ENCODE results near the gene VWA1. TPM values are rescaled to one million over a fixed set of nuclear protein-coding genes. Genes with fewer than 3 reads are reported as not detected.
"Not testable (repeated sequence)": the region's sequence is repeated elsewhere in the genome, so short reads cannot be mapped to it uniquely, and the experiment has no call there.

The VWA1 gene
- total and polyA plus RNA-seq, 2 donors, result 5.1 to 16.8 TPM

GRCh38 chr1:1470626-1471388 lies 35.3 kb downstream of the VWA1 start:
- H3K36me3 ChIP-seq (ENCODE audit: control insufficient read depth in 2 of 2, insufficient read depth in 2 of 2, low read length in 1 of 2), result no peaks in the 10 kb centered on the region
- H3K4me3 ChIP-seq (ENCODE audit: low read length in 2 of 2), result peak overlapping the region; percentile 76 to 89
- H3K27me3 ChIP-seq (ENCODE audit: control insufficient read depth in 2 of 2, insufficient read depth in 1 of 2, low read length in 1 of 2), result no peaks in the 10 kb centered on the region
- no peaks in the 10 kb centered on the region for H3K9me3 ChIP-seq (ENCODE audit: control insufficient read depth in 2 of 2, insufficient read depth in 1 of 2, low read length in 1 of 2)
- H3K27ac ChIP-seq (ENCODE audit: low read depth in 1 of 2, low read length in 1 of 2), result peak overlapping the region; percentile 77 to 84
- H3K4me1 ChIP-seq (ENCODE audit: control insufficient read depth in 2 of 2, insufficient read depth in 2 of 2, low read length in 2 of 2), result peaks cover 8 to 14% of the 10 kb centered on the region in 2 donors
- WGBS, result 30% methylated on average over 16 of the region's 16 CpGs
- DNase-seq (ENCODE audit: low read depth in 6 of 9, low spot score in 9 of 9), result peak in 5 of 9 donors; percentile 0 to 26 (median 2)

GRCh38 chr1:1471389-1472052 lies 36.0 kb downstream of the VWA1 start, which contains the start of gene ATAD3B:
ATAD3B (plus strand) TSS chr1:1471765; CDS start chr1:1471885, 120 bp downstream.
- H3K27me3 ChIP-seq (ENCODE audit: control insufficient read depth in 2 of 2, insufficient read depth in 1 of 2, low read length in 1 of 2), result no peaks in the 10 kb centered on the region
- peak within 1 kb of the TSS; percentile 76 to 89 for H3K4me3 ChIP-seq (ENCODE audit: low read length in 2 of 2)
- peak within 1 kb of the TSS; percentile 77 to 84 for H3K27ac ChIP-seq (ENCODE audit: low read depth in 1 of 2, low read length in 1 of 2)
- H3K4me1 ChIP-seq (ENCODE audit: control insufficient read depth in 2 of 2, insufficient read depth in 2 of 2, low read length in 2 of 2), result peaks cover 8 to 14% of the 10 kb centered on the region in 2 donors
- no peaks in the 10 kb centered on the region for H3K36me3 ChIP-seq (ENCODE audit: control insufficient read depth in 2 of 2, insufficient read depth in 2 of 2, low read length in 1 of 2)
- DNase-seq (ENCODE audit: low read depth in 6 of 9, low spot score in 9 of 9), result peak; percentile 74 to 93 (median 83)
- H3K9me3 ChIP-seq (ENCODE audit: control insufficient read depth in 2 of 2, insufficient read depth in 1 of 2, low read length in 1 of 2), result no peaks in the 10 kb centered on the region
- under 1% methylated on average over 87 of the region's 87 CpGs for WGBS

GRCh38 chr1:1472053-1472876 lies 36.8 kb downstream of the VWA1 start:
- 6% methylated on average over 51 of the region's 65 CpGs for WGBS
- not testable (repeated sequence) for H3K36me3 ChIP-seq (ENCODE audit: control insufficient read depth in 2 of 2, insufficient read depth in 2 of 2, low read length in 1 of 2); H3K27ac ChIP-seq (ENCODE audit: low read depth in 1 of 2, low read length in 1 of 2); H3K9me3 ChIP-seq (ENCODE audit: control insufficient read depth in 2 of 2, insufficient read depth in 1 of 2, low read length in 1 of 2); H3K27me3 ChIP-seq (ENCODE audit: control insufficient read depth in 2 of 2, insufficient read depth in 1 of 2, low read length in 1 of 2)
- Histone ChIP-seq H3K4me1 (ENCODE audit: control insufficient read depth in 2 of 2, insufficient read depth in 2 of 2, low read length in 2 of 2) (peaks cover 8 to 14% of the 10 kb centered on the region in 2 donors), H3K4me3 (ENCODE audit: low read length in 2 of 2) (peak overlapping the region; percentile 47 to 89)
- DNase-seq (ENCODE audit: low read depth in 6 of 9, low spot score in 9 of 9), result peak in 1 of 9 donors; percentile 6

GRCh38 chr1:1476011-1476410 lies 40.5 kb downstream of the VWA1 start:
- H3K4me3 ChIP-seq (ENCODE audit: low read length in 2 of 2); H3K27ac ChIP-seq (ENCODE audit: low read depth in 1 of 2, low read length in 1 of 2); DNase-seq (ENCODE audit: low read depth in 6 of 9, low spot score in 9 of 9); H3K27me3 ChIP-seq (ENCODE audit: control insufficient read depth in 2 of 2, insufficient read depth in 1 of 2, low read length in 1 of 2); H3K4me1 ChIP-seq (ENCODE audit: control insufficient read depth in 2 of 2, insufficient read depth in 2 of 2, low read length in 2 of 2); H3K9me3 ChIP-seq (ENCODE audit: control insufficient read depth in 2 of 2, insufficient read depth in 1 of 2, low read length in 1 of 2): not testable (repeated sequence)
- WGBS, result 84% methylated on average over 15 of the region's 17 CpGs
- H3K36me3 ChIP-seq (ENCODE audit: control insufficient read depth in 2 of 2, insufficient read depth in 2 of 2, low read length in 1 of 2), result peaks cover 20 to 32% of the 10 kb centered on the region in 2 donors

GRCh38 chr1:1477206-1477605 lies 41.7 kb downstream of the VWA1 start:
- peaks cover 5 to 7% of the 10 kb centered on the region in 2 donors for H3K4me1 ChIP-seq (ENCODE audit: control insufficient read depth in 2 of 2, insufficient read depth in 2 of 2, low read length in 2 of 2)
- H3K9me3 ChIP-seq (ENCODE audit: control insufficient read depth in 2 of 2, insufficient read depth in 1 of 2, low read length in 1 of 2), result no peaks in the 10 kb centered on the region
- WGBS, result 98% methylated on average over 22 of the region's 22 CpGs
- no peaks in the 10 kb centered on the region for H3K27me3 ChIP-seq (ENCODE audit: control insufficient read depth in 2 of 2, insufficient read depth in 1 of 2, low read length in 1 of 2)
- no peak overlapping the region for H3K4me3 ChIP-seq (ENCODE audit: low read length in 2 of 2)
- no peak for DNase-seq (ENCODE audit: low read depth in 6 of 9, low spot score in 9 of 9)
- H3K36me3 ChIP-seq (ENCODE audit: control insufficient read depth in 2 of 2, insufficient read depth in 2 of 2, low read length in 1 of 2), result peaks cover 21 to 33% of the 10 kb centered on the region in 2 donors
- no peak overlapping the region for H3K27ac ChIP-seq (ENCODE audit: low read depth in 1 of 2, low read length in 1 of 2)

GRCh38 chr1:1479547-1480487 lies 44.3 kb downstream of the VWA1 start:
- Histone ChIP-seq H3K27me3 (ENCODE audit: control insufficient read depth in 2 of 2, insufficient read depth in 1 of 2, low read length in 1 of 2) (no peaks in the 10 kb centered on the region), H3K4me1 (ENCODE audit: control insufficient read depth in 2 of 2, insufficient read depth in 2 of 2, low read length in 2 of 2) (no peaks in the 10 kb centered on the region), H3K27ac (ENCODE audit: low read depth in 1 of 2, low read length in 1 of 2) (no peak overlapping the region), H3K9me3 (ENCODE audit: control insufficient read depth in 2 of 2, insufficient read depth in 1 of 2, low read length in 1 of 2) (no peaks in the 10 kb centered on the region), H3K36me3 (ENCODE audit: control insufficient read depth in 2 of 2, insufficient read depth in 2 of 2, low read length in 1 of 2) (peaks cover 32 to 54% of the 10 kb centered on the region in 2 donors), H3K4me3 (ENCODE audit: low read length in 2 of 2) (no peak overlapping the region)
- 98% methylated on average over 42 of the region's 42 CpGs for WGBS
- no peak for DNase-seq (ENCODE audit: low read depth in 6 of 9, low spot score in 9 of 9)

- H3K4me1 ChIP-seq (ENCODE audit: control insufficient read depth in 2 of 2, insufficient read depth in 2 of 2, low read length in 2 of 2); H3K4me3 ChIP-seq (ENCODE audit: low read length in 2 of 2); H3K27me3 ChIP-seq (ENCODE audit: control insufficient read depth in 2 of 2, insufficient read depth in 1 of 2, low read length in 1 of 2); H3K27ac ChIP-seq (ENCODE audit: low read depth in 1 of 2, low read length in 1 of 2); DNase-seq (ENCODE audit: low read depth in 6 of 9, low spot score in 9 of 9); H3K9me3 ChIP-seq (ENCODE audit: control insufficient read depth in 2 of 2, insufficient read depth in 1 of 2, low read length in 1 of 2): not testable (repeated sequence)
- peaks cover 32 to 54% of the 10 kb centered on the region in 2 donors for H3K36me3 ChIP-seq (ENCODE audit: control insufficient read depth in 2 of 2, insufficient read depth in 2 of 2, low read length in 1 of 2)
- WGBS, result 98% methylated on average over 16 of the region's 16 CpGs
Measured at GRCh38 chr1:1480488-1480867, 45.0 kb downstream of the VWA1 start.

- peaks cover 35 to 59% of the 10 kb centered on the region in 2 donors for H3K36me3 ChIP-seq (ENCODE audit: control insufficient read depth in 2 of 2, insufficient read depth in 2 of 2, low read length in 1 of 2)
- not testable (repeated sequence) for DNase-seq (ENCODE audit: low read depth in 6 of 9, low spot score in 9 of 9); H3K9me3 ChIP-seq (ENCODE audit: control insufficient read depth in 2 of 2, insufficient read depth in 1 of 2, low read length in 1 of 2); H3K27me3 ChIP-seq (ENCODE audit: control insufficient read depth in 2 of 2, insufficient read depth in 1 of 2, low read length in 1 of 2); H3K4me1 ChIP-seq (ENCODE audit: control insufficient read depth in 2 of 2, insufficient read depth in 2 of 2, low read length in 2 of 2); H3K27ac ChIP-seq (ENCODE audit: low read depth in 1 of 2, low read length in 1 of 2); H3K4me3 ChIP-seq (ENCODE audit: low read length in 2 of 2)
- 97% methylated on average over 30 of the region's 30 CpGs for WGBS
Measured at GRCh38 chr1:1481811-1482210, 46.3 kb downstream of the VWA1 start.
